ENCODE measurements around the gene PRR12.

GRCh38 chr19:49663224-49663623 is 72.2 kb downstream of the PRR12 start:
- TF ChIP-seq POLR2A (IDR thresholded peaks at IDR 0.05) (no peak), CTCF (IDR thresholded peaks at IDR 0.05) (no peak)
